HG02852 (cell line): Measurements from ENCODE around the gene C10orf67.
"Not testable (repeated sequence)": the region's sequence is repeated elsewhere in the genome, so short reads cannot be mapped to it uniquely, and the experiment has no call there.

Source experiments
- ATAC-seq: cut with Tn5 transposase; IDR thresholded peaks from one replicate; pipeline ENCODE4 v1.9.1; 2021; ENCODE audit warnings: mild to moderate bottlenecking, moderate library complexity; ENCODE audit not compliant: unreplicated experiment

Gene C10orf67

DNA sequence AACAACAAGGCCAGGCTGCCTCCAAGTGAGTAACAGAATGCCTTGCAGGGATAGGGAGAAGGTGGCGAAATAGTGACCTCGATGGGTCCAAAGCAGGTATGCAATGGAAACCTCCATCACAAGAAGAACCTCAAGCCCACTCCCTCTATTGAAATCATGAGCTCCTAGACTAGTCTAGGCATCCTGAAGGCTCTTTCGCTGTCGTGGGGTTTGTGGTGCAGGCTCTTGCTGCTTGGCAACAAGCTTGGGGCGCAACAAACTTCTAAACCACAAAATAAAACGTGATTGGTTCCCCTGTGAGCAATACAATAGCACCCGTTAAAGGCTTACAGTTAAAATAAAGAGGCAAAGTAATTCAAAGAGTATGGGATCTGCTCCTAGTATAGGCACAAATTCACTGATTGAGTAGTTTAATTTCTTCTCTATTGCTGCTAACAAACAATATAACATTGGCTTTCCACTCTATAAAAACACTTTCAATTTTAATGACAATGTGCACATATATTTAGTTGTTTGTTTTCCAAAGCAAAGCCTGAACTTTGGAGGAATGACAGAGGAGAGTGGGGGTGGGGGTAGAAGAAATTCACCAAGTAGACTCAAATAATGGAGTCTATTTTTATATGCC lies 64.1 kb downstream of the C10orf67 start:
- ATAC-seq = no peak

DNA sequence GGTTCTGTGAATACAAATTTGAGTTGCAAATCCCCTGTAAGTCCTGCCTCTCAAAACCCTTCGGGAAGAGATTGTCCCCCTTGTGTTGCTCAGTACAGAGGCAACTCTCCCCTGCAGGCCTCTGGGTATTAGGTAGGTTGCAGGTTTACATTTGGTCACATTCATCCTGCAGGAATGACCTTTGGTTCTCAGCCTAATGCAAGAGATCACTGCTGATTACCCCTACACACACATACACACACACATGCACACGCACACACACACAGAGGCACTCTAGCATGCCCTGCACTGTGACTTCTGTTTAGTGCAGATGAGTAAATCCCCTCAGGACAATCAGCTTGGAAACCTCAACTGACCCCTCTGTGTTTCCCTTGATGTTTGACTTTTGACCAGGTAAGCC lies 69.2 kb downstream of the C10orf67 start:
- no peak for ATAC-seq

DNA sequence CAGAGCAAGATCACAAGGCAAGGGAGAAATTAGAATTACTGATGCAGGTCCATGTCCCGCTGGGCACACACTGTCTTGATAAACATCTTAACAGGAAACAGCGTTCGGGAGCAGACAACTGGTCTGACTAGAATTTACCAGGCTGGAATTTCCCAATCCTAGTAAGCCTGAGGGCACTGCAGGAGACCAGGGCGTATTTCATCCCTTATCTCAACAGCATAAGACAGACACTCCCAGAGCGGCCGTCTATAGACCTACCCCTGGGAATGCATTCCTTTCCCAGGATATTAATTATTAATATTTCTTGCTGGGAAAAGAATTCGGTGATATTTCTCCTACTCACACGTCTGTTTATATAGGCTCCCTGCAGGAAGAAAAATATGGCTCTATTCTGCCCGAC lies 70.4 kb downstream of the C10orf67 start:
- ATAC-seq = not testable (repeated sequence)

DNA sequence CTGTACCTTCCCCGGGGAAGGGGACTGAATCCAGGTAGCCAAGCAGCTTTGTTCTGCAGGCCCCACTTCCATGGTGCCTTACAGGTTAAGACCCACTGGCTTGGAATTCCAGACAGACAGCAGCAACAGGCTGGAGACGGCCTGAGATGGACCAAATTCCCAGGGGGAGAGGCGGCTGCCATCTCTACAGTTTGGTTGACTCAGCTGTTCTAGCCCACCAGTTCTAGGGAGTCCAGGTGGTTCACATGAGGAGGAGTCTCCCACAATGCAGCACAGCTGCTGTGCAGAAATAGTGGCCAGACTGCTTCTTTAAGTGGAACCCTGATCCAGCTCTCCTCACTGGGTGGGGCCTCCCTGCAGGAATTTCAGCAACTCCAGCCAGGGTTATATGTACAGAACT lies 74.1 kb downstream of the C10orf67 start:
- ATAC-seq = no peak

DNA sequence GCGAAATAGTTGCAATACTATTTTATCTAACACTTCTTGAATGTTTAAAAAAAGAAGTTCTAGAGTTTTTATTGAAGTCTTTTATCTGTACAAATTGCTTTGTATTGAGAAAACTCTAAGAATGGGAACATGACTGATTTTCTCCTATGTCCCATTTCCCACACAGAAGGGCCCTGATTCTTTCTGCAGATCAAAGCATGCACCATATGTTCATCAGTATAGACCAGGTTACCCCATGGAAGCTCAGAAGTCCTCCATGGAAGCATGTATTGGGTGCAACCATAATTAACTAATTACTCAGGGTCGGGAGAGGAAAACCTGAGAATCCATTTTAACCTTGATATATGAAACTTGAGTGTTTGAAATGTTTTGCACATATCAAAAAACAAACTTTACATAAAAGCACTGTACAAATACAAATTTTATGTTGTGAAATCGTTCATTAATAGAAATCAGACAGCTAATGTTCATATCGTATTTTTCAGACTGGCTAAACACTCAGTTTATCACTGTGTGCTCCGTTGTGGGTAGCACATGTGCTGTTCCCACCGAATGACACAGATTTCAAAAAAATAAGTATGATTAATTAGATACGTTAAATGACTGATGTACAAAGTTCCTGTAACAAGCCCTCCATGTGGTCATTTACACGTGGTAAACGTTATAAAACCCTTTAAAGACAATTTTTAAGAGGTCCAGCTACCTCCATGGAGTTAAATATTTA lies 81.0 kb downstream of the C10orf67 start:
- no peak for ATAC-seq

DNA sequence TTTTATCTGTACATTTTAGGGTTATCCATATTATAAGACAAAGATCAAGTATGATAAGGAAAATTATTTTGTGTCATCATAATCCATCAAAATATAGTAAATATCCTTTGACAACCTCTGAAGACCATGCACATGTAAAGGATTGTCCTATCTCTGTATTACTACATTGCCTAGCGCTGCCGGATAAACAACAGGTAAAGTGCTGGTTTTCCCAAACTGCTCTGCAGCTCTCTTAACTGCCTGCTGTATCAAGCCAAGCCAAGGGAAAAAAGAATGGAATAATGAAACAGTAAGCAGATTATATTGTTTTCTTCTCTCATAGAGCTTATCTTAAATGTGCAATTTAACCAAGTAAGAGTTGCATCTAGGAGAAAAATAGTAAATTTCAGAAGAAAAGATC lies 81.7 kb downstream of the C10orf67 start:
- no peak for ATAC-seq

DNA sequence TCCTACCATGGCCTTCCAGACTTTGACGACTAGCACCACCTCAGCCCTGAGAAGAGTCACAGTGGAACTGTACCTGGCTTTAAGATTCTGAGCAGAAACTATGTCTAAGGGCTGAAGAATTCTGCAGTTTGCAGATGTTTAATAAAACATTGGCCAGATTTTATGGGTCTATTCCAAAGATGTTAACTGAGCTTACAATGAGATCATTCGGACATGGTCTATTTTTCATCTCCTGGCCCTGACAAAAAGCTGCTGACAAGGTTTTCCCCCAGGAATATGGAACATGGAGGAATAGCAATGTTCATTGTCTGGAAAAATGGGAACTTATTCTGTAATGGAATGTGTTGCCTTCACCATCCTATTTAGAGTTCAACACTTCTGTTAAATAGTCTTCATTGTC lies 86.1 kb downstream of the C10orf67 start:
- no peak for ATAC-seq

DNA sequence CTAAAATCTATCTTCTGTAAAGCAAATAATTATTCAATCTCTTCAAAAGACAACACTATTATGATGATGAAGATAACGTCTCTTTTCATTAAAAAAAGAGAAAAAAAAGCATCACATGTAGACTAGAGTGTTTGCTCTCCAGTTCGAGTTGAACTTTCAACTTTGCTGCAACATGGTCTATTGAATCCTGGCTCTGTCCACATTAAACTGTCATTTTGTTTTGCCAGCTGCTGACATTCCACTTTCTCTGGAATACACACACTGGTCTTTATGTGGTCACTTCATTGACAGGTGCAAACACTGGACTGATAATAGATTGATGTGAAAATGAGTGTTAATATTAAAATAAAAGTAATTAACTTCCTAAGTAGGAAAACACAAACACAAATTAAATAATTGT lies 90.8 kb downstream of the C10orf67 start:
- ATAC-seq = no peak

DNA sequence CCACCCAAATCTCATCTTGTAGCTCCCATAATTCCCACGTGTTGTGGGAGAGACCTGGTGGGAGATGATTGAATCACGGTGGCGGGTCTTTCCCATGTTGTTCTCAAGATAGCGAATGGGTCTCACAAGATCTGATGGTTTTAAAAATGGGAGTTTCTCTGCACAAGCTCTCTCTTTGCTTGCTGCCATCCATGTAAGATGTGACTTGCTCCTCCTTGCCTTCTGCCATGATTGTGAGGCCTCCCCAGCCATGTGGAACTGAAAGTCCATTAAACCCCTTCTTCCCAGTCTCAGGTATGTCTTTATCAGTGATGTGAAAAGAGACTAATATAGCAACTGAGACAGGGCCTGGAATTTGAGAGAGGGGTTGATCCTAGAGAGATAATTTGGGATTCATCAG lies 91.7 kb downstream of the C10orf67 start:
- not testable (repeated sequence) for ATAC-seq

DNA sequence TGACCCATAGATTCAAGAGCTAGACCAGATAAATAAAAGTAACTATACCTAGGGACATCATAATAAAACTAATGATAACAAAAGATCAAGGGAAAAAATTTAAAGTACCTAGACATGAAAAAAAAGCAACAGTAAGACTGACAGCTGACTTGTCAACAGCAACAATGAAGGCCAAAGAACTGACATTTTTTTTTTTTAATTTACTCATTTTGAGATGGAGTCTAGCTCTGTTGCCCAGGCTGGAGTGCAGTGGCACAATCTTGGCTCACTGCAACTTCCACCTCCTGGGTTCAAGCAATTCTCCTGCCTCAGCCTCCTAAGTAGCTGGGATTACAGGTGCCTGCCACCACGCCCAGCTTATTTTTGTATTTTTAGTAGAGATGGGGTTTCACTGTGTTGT lies 102.8 kb downstream of the C10orf67 start:
- ATAC-seq = not testable (repeated sequence)

DNA sequence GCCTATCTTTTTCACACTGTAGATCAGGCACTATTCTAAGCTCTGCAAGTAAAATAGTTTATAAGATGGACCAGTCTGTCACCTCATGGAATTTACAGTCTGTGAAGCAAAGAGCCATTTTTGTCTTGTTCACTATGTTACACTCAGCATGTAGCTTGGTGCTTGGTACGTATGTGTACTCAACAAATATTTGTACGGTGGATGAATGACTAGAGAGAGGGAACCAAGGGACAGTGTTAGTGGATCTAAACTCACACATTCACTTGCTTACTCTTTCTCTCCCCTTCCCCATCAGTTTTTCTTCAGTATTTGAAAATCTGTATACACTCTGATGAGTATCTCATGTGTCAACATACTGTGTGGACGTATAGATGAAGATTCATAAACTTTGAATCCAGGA lies 106.6 kb downstream of the C10orf67 start:
- no peak for ATAC-seq

DNA sequence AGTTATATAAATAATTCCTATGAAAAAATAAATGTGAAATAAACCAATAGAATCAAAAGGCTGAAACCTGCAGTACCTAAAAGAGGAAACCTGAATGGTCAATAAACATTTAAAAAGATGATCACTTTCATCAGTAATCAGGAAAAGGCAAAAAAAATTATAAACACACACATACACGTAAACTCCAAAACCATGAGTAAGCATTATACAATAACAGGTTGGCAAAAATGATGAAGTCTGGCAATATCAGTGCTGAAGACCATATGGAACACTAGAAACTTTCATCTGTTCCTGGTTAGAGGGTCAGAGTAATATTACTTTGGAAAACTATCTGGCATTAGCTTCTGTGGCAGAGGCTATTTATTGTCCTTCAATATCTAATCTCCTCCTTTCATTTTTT lies 114.0 kb downstream of the C10orf67 start:
- ATAC-seq = no peak

DNA sequence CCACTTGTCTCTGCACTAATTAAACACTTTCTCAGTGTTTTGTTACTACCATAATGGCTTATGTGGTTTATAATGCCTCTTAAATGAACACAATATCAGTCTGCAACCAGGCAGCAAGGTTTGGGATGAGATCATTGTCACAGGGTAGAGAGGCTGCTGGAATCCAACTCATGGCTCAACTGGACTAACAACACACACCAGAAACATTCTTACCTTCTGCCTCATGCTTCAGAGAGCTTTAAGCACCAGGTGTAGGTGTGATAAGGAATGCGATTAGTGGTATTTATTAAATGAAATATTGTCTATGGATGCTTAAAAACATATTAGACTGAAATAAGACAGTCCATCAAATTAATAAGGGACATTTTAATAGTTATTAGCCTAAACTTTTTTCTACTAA lies 127.1 kb downstream of the C10orf67 start:
- no peak for ATAC-seq

DNA sequence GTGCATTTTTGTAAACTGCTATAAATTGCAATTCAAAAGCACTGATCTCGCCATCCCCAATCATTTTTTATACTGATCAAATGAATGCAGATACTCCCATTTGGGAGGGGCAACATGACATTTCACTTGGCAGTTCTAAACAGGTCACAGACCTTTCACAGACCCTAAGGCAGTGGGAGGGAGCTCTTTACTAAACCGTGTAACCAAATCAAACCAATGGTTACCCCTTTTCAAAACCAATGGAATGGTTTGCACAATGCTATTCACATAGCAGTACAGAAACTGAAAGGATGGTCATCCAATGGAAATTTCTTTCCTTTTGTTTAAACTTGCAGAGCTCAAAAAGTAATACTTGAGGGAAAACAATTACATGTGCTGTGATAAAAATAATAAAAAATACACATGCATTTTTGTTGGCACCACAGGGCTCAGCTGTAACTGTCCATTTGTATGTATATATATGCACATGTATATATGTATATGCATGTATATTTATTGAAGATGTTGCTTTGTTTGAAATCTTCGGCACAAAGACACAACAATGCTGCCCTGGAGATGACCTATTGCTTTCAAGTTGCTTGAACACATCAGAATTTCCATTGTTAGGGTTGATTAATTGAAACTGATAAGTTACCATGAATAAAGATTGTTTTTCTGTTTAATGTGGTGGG lies 138.5 kb downstream of the C10orf67 start:
- ATAC-seq = no peak

DNA sequence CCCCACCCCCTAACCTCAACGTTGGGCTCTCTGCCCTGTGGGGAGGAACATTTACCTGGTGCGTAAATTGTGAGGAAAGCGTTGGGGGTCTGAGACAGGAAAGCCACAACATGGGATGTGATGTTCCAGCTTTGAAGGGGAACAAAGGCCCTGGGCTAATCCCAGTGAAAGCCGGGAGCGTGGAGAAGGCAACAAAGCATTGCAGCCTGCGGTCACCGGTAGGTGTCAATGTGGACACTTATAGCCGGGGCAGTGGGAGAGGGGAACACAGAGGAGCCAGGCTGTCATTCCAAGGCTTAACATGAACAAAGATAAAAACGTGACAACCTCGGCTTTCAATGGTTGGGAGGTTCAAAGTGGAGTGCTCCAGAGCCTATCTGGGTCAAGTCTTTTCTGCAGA lies 139.8 kb downstream of the C10orf67 start:
- no peak for ATAC-seq

DNA sequence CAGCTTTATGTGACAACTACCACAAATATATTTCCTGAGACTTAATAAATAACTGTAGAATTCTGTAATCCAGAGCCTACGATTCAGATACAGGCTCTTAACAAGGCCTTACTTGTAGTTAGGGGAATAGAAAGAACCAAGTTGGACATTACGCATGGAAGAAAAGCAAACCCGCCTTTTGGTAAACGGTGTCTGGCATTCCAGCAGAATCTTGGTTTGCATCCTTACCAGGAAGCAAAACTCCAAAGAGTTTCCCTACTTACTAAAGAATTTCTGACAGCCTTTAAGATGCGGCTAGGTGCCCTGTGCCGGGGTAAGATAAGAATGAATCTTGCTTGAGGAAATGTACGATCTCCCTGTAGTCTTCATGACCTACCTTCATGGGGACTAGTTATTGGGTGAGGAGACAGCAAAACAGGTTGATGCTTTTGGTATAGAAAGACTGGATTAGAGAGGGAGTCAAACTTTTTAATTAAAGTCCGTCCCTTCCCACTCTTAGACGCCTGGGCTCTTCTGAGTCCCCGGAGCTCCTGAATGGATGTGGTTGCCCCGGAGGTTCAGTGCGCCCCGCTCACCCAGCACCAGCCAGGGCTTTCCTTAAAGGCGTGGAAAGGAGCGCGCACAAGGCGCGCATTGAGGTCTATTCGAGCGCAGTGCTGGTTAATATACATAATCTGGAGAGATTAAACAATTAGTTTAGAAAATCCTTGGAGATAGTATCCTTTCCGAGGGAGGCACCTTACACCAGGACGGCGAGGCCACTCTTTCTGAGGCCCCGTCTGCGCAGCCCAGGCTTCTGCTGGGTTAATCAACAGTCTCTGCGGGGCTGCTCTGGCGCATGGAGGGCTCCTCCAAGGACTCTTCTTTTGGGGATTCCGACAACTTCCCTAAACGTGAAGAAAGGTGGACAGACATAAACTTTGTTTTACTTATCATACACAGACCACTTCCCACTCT lies 140.9 kb downstream of the C10orf67 start:
- ATAC-seq = no peak

DNA sequence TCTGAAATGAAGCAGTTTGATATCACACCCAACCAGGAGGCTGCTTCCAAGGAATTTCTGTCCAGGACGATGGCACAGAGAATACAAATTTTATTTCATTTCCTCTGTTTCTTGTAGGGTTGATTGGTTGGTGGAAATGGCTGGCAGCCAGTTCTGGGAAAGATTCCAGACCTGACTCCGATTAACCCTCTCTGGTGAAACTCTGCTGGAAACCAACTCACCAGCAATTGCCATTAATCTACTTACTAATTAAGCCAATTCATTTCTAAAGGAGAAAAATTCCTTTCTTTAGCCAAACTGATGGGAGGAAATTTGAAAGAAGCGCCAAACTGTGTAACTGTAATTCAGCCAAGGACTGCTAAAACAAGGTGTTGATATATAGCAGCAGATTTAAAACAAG lies 141.8 kb downstream of the C10orf67 start:
- no peak for ATAC-seq

DNA sequence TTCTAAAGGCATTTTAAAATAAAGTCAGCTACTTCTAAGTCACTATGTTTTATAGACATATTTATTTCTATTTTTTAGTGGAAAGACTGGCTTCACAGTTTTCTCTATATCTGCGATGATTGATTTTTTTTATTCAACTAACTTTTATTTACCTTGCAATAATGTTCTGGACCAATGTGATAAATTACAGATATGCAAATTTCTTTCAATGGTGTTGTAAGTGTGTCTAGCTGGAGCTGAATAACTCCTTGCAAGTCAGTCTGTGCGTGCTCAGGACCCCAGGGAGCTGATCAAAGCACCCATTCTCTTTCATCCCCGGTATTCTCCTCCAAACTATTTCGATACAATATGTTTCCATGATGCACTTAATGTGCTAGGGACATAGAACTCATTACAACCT lies 142.8 kb downstream of the C10orf67 start:
- ATAC-seq = no peak

DNA sequence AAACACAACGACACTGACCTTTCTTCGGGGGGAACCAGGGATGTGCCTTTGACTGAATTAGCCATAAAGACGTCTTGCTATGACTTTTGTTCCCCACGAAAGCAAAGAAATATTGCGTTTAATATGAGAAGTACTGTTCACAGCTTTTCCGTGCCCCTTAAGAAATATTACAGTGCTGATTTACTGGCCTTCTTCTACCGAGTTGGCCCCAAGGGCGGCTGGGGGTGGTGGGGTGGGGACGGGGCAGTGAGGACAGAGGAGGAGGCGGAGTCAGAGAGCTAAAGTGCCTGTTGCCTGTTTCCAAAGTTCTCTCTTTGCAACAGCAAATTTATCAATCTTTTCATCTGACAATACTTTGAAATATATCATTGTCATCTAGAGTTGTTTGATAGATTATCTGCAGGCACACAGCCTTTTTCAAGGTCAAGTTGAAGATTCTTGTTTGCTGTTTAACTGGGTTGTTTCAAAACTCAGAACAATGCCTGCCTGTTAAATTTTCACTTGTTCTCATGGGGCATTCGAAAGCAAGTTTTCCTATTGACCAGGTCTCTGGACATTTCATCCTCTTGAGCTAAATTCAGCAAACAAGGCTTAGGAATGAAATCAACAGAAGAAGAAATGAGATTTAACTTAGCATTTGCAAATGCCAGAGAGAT lies 143.5 kb downstream of the C10orf67 start:
- ATAC-seq = no peak

DNA sequence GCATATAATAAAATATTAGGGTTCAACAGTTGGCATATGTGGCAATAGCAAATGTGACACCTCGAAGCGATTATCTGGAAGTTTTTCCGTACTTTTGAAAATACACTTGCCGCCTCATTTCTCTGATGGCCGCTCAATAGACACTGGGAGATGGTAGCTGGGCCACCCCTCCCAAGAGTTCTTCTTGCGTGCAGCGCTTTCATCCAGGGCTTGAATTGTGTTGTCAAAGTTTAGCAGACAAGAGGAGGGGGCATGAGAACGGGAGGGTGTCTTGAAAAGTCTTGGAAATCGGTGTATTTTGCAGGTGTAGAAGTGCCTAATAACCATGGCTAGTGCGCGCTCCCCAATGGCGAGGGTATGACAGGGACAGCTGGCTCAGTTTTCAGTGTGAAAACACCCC lies 144.0 kb downstream of the C10orf67 start:
- ATAC-seq = no peak
